ENCODE data around the gene RAP2C.

DNA sequence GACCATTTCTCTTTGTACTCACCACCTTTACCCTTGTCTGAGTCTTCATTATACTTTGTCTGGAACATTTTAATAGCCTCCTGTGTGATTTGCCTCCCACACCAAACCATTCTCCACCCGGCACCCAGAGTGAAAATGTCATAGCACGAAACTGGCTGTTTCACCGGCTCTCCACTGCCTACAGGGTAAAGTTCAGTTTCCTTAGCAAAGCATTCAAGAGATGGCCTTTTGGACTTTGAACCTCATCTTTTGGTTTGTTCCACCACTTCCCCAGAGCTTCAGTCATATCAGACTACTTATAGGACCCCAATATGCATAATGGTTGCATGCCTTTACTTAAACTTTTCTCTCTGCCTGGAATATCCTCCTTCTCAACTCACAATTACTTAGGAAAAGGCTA, 38.3 kb downstream of the RAP2C start:
- TF ChIP-seq POLR2A (IDR thresholded peaks at IDR 0.05; ENCODE audit: low read length) (no peak), GATA1 (IDR thresholded peaks at IDR 0.05; ENCODE audit: low read depth, low read length) (no peak)
